ENCODE results near the gene PEAR1.
A peak's percentile ranks its signal among the peaks of the same experiment; 100 is the strongest.

PEAR1 gene

GRCh38 chr1:156947818-156948525 lies 54.5 kb downstream of the PEAR1 start:
- no peak overlapping the region for H3K4me3 ChIP-seq (ENCODE audit: low read depth, low read length)
- no peak for DNase-seq (ENCODE audit: low read depth)

- H3K4me3 ChIP-seq (ENCODE audit: low read depth, low read length), result no peak overlapping the region
- no peak for DNase-seq (ENCODE audit: low read depth)
Measured at GRCh38 chr1:156948708-156949107, 55.2 kb downstream of the PEAR1 start.

- no peak for DNase-seq (ENCODE audit: low read depth)
- H3K4me3 ChIP-seq (ENCODE audit: low read depth, low read length), result no peak overlapping the region
Measured at GRCh38 chr1:156949127-156949526, 55.6 kb downstream of the PEAR1 start.

GRCh38 chr1:156951371-156951770 lies 57.9 kb downstream of the PEAR1 start:
- DNase-seq (ENCODE audit: low read depth), result no peak
- H3K4me3 ChIP-seq (ENCODE audit: low read depth, low read length), result no peak overlapping the region

GRCh38 chr1:156953571-156953970 lies 60.1 kb downstream of the PEAR1 start:
- H3K4me3 ChIP-seq (ENCODE audit: low read depth, low read length), result no peak overlapping the region
- no peak for DNase-seq (ENCODE audit: low read depth)

- H3K4me3 ChIP-seq (ENCODE audit: low read depth, low read length), result no peak overlapping the region
- no peak for DNase-seq (ENCODE audit: low read depth)
Measured at GRCh38 chr1:156956333-156956732, 62.8 kb downstream of the PEAR1 start.

GRCh38 chr1:156957634-156958033 lies 64.1 kb downstream of the PEAR1 start:
- no peak for DNase-seq (ENCODE audit: low read depth)
- no peak overlapping the region for H3K4me3 ChIP-seq (ENCODE audit: low read depth, low read length)

GRCh38 chr1:156958247-156958714 lies 64.8 kb downstream of the PEAR1 start:
- H3K4me3 ChIP-seq (ENCODE audit: low read depth, low read length), result no peak overlapping the region
- no peak for DNase-seq (ENCODE audit: low read depth)

- DNase-seq (ENCODE audit: low read depth), result peak; percentile 33
- H3K4me3 ChIP-seq (ENCODE audit: low read depth, low read length), result no peak overlapping the region
Measured at GRCh38 chr1:156959414-156959813, 65.9 kb downstream of the PEAR1 start.

GRCh38 chr1:156959925-156960324 lies 66.4 kb downstream of the PEAR1 start:
- no peak for DNase-seq (ENCODE audit: low read depth)
- H3K4me3 ChIP-seq (ENCODE audit: low read depth, low read length), result no peak overlapping the region

- no peak for DNase-seq (ENCODE audit: low read depth)
- H3K4me3 ChIP-seq (ENCODE audit: low read depth, low read length), result no peak overlapping the region
Measured at GRCh38 chr1:156961709-156962108, 68.2 kb downstream of the PEAR1 start.

GRCh38 chr1:156963621-156964020 lies 70.1 kb downstream of the PEAR1 start:
- DNase-seq (ENCODE audit: low read depth), result no peak
- no peak overlapping the region for H3K4me3 ChIP-seq (ENCODE audit: low read depth, low read length)

- no peak overlapping the region for H3K4me3 ChIP-seq (ENCODE audit: low read depth, low read length)
- no peak for DNase-seq (ENCODE audit: low read depth)
Measured at GRCh38 chr1:156964441-156964840, 70.9 kb downstream of the PEAR1 start.
